ENCODE measurements around the gene PCDHB13.
"Not testable (repeated sequence)": the region's sequence is repeated elsewhere in the genome, so short reads cannot be mapped to it uniquely, and the experiment has no call there.

PCDHB13 gene

DNA sequence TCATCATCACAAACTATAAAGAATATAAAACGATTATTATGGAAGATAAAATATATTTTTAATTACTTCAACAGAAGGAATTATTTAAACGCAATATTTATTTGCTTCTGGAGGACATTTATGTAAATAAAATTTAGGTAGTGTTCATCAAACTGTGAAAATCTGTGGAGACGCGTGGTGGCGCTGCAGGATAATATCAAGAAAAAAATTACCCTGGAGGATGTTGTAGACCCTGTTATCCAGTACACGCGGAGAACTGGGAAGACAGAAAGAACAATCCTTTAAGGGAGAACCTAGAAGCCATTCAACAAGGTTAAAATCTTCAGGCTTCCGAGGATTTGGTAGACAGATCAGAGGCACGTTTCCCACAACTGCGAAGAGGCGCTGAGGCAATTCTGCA lies 5.2 kb upstream of the PCDHB13 start, which contains the start of gene PCDHB12:
TSS of gene PCDHB12 (plus strand) at position 242 of the 400 bp plus-strand sequence. CDS start 189 bp downstream, outside the sequence.
- no peak for FAIRE-seq

GRCh38 chr5:141210281-141210680 lies 3.4 kb upstream of the PCDHB13 start:
- not testable (repeated sequence) for FAIRE-seq

DNA sequence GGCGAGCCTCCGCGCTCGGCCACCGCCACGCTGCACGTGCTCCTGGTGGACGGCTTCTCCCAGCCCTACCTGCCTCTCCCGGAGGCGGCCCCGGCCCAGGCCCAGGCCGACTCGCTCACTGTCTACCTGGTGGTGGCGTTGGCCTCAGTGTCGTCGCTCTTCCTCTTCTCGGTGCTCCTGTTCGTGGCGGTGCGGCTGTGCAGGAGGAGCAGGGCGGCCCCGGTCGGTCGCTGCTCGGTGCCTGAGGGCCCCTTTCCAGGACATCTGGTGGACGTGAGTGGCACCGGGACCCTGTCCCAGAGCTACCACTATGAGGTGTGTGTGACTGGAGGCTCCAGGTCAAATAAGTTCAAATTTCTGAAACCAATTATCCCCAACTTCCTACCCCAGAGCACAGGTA lies 2.9 kb upstream of the PCDHB13 start:
- not testable (repeated sequence) for FAIRE-seq

DNA sequence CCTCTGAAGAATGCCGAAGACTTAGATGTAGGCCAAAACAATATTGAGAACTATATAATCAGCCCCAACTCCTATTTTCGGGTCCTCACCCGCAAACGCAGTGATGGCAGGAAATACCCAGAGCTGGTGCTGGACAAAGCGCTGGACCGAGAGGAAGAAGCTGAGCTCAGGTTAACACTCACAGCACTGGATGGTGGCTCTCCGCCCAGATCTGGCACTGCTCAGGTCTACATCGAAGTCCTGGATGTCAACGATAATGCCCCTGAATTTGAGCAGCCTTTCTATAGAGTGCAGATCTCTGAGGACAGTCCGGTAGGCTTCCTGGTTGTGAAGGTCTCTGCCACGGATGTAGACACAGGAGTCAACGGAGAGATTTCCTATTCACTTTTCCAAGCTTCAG lies 864 bp downstream of the PCDHB13 start:
- not testable (repeated sequence) for FAIRE-seq

DNA sequence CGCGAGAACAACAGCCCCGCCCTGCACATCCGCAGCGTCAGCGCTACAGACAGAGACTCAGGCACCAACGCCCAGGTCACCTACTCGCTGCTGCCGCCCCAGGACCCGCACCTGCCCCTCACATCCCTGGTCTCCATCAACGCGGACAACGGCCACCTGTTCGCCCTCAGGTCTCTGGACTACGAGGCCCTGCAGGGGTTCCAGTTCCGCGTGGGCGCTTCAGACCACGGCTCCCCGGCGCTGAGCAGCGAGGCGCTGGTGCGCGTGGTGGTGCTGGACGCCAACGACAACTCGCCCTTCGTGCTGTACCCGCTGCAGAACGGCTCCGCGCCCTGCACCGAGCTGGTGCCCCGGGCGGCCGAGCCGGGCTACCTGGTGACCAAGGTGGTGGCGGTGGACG lies 1.8 kb downstream of the PCDHB13 start:
- not testable (repeated sequence) for FAIRE-seq

DNA sequence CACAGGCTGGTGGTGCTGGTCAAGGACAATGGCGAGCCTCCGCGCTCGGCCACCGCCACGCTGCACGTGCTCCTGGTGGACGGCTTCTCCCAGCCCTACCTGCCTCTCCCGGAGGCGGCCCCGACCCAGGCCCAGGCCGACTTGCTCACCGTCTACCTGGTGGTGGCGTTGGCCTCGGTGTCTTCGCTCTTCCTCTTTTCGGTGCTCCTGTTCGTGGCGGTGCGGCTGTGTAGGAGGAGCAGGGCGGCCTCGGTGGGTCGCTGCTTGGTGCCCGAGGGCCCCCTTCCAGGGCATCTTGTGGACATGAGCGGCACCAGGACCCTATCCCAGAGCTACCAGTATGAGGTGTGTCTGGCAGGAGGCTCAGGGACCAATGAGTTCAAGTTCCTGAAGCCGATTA lies 2.3 kb downstream of the PCDHB13 start:
- FAIRE-seq, result not testable (repeated sequence)

DNA sequence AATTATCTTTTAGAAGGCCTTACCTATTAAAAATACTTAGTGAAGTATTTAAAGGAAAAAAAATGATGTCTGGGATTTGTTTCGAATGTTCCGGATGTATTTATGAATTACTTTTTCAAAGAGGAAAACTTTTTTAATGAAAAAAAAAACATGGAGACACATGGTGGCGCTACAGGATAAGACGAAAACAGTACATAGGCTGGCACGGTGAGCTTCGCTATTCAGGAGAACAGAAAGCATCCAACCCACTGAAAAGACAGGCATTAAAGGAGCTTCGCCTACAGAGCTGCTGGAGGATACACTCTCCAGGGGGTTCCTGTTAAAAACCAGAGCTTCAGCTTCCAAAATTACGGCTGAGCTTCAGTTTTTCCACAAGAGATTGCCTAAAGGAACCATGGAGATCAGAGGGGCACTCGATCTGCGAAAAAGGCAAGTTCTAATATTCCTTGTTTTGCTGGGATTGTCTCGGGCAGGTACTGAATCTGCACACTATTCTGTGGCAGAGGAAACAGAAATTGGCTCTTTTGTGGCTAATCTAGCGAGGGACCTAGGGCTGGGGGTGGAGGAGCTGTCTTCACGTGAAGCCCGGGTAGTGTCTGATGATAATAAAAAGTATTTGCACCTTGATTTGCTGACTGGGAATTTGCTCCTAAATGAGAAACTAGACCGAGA lies 9.5 kb downstream of the PCDHB13 start, which contains the start of gene PCDHB14:
TSS of gene PCDHB14 (plus strand) at position 232 of the 672 bp plus-strand sequence. CDS start at position 395, 163 bp downstream.
- FAIRE-seq, result peak; percentile 94

DNA sequence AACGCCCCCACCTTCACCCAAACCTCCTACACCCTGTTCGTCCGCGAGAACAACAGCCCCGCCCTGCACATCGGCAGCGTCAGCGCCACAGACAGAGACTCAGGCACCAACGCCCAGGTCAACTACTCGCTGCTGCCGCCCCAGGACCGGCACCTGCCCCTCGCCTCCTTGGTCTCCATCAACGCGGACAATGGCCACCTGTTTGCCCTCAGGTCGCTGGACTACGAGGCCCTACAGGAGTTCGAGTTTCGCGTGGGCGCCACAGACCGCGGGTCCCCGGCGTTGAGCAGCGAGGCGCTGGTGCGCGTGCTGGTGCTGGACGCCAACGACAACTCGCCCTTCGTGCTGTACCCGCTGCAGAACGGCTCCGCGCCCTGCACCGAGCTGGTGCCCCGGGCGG lies 11.1 kb downstream of the PCDHB13 start:
- not testable (repeated sequence) for FAIRE-seq

- FAIRE-seq, result not testable (repeated sequence)
Observed at GRCh38 chr5:141225421-141225820, 11.7 kb downstream of the PCDHB13 start.

DNA sequence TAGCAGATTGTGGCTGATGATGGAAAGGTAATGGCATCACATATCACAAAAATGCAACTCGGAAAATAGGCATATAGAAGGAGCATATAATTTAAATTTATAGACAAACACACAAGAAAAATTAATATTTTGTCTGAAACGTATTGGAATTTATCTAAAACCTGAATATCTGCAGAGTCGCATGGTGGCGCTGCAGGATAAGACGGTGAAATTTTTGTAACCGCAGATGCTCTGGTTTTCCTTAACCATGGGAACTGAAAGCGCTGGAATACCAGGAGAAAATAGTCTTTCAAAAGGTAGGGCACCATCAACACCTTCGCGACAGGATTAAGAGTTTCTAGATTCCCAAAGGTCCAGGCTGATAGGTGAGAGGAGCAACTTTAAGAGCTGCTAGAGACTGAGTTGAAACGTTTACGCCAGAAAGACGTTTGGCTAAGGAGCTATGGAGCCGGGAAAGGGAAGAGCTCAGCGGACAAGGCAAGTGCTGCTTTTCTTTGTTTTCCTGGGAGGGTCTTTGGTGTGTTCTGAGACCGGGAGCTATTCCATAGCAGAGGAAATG lies 20.5 kb downstream of the PCDHB13 start:
- FAIRE-seq, result no peak

GRCh38 chr5:141235922-141236321 lies 22.2 kb downstream of the PCDHB13 start:
- FAIRE-seq, result not testable (repeated sequence)

GRCh38 chr5:141236516-141237313 lies 23.0 kb downstream of the PCDHB13 start:
- no peak for FAIRE-seq

GRCh38 chr5:141241496-141241895 lies 27.8 kb downstream of the PCDHB13 start:
- FAIRE-seq, result no peak

GRCh38 chr5:141245250-141245717 lies 31.6 kb downstream of the PCDHB13 start, which contains the start of gene PCDHB15:
PCDHB15 (plus strand) TSS chr5:141245395; CDS start chr5:141245579, 184 bp downstream.
- FAIRE-seq, result no peak

DNA sequence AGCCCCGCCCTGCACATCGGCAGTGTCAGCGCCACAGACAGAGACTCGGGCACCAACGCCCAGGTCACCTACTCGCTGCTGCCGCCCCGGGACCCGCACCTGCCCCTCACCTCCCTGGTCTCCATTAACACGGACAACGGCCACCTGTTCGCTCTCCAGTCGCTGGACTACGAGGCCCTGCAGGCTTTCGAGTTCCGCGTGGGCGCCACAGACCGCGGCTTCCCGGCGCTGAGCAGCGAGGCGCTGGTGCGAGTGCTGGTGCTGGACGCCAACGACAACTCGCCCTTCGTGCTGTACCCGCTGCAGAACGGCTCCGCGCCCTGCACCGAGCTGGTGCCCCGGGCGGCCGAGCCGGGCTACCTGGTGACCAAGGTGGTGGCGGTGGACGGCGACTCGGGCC lies 33.3 kb downstream of the PCDHB13 start:
- not testable (repeated sequence) for FAIRE-seq

DNA sequence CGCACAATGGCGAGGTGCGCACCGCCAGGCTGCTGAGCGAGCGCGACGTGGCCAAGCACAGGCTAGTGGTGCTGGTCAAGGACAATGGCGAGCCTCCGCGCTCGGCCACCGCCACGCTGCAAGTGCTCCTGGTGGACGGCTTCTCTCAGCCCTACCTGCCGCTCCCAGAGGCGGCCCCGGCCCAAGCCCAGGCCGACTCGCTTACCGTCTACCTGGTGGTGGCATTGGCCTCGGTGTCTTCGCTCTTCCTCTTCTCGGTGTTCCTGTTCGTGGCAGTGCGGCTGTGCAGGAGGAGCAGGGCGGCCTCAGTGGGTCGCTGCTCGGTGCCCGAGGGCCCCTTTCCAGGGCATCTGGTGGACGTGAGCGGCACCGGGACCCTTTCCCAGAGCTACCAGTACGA lies 33.7 kb downstream of the PCDHB13 start:
- FAIRE-seq, result not testable (repeated sequence)

DNA sequence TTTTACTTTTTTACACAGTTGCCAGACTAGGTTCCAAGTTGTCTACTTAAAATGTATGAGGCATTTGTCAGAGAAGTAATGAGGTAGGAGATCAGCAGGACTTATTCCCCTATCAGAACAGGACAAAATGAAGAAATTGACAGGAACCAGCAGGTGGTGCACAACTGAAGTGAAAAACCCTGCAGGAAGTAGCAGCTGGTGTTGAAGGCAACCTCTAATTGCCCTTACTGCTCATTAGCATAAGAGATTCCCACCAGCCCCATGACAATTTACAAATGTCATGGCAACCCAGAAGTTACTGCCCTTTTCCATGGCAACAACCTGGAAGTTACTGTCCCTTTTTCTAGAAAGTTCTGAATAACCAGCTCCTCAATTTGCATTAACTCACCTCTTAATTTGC lies 36.9 kb downstream of the PCDHB13 start:
- no peak for FAIRE-seq

DNA sequence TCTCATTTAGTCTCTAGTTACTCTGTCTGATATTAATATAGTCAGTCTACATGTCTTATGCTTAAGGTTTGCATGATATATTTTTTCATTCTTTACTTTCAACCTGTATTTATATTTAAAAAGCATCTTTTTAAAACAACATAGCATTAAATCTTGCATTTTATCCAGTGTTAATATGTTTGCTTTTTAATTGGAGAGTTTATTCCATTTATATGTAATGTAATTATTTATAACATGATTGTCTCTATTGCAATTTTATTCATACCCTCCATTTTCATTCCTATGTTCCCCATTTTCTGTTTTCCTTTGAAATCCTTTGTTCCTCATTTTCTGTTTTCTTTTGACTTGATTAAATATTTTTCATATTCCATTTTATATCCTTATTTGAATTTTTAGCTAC lies 44.7 kb downstream of the PCDHB13 start:
- peak; percentile 19 for FAIRE-seq

DNA sequence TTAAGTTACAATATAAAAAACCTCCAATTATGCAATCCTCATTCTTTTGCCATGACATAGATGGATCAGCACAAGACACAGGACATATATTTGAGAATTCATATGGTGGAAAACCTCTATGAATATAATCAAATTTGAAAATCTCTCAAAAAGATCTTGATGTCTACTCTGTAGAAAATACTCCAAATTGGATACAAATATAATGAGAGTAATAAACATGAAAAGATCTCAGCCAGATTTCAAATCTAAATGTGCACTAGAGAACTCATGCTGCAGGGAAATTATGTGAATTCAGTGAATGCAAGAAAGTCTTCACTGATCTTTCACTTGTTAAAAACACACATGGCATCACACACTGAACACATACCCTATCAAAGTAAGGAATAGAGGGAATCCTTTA lies 45.2 kb downstream of the PCDHB13 start:
- no peak for FAIRE-seq

DNA sequence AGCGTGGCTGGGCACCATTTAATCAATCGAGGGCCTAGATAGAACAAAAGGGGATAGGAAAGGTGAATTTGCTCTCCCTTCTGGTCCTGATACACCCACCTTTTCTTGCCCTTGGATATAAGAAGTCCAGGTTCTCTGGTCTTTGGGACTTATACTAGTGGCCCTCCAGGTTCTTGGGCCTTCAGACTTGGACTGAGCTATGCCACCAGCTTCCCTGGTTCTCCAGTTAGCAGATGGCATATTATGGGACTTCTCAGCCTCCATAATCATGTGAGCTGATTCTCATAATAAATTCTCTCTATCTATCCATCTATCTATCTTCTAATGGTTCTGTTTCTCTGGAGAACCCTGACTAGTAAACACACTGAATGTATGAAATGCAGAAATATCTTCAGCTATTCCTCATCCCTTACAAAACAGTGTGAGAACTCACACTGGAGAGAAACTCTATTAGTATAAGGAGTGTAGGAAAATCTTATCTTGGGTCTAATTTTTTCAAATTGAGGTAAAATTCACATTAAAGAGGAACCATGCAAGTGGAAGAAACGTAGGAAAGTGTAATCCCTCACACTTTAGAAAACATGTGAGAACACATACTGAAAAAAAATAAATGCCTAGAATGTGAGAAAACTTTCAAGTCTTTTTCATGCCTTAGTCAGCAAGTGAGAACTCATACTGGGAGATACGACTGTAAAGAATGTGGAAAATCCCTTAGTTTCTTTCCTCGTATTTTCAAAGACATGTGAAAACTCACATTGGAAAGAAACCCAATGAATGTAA lies 46.9 kb downstream of the PCDHB13 start:
- peak; percentile 53 for FAIRE-seq

DNA sequence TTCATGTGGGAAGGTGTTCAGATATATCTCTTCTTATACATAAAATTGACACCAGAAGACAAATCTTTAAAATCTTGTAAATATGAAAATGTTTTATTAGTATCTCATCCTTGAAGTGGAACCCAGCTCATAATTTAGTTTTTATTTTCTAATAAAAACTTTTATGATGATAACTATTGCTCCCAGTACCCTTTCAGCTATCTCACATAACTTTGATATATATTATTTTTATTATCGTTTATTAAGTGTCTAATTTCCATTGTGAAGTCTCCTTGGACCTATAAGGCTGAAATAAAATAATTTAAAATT lies 47.5 kb downstream of the PCDHB13 start:
- FAIRE-seq, result no peak

All from G401.6 (cell line).